GM21723 (cell line): ENCODE data around the gene MOCOS.

Experiments used
- ATAC-seq: cut with Tn5 transposase; IDR thresholded peaks from one replicate; pipeline ENCODE4 v1.9.1; 2021; ENCODE audit warnings: mild to moderate bottlenecking, moderate library complexity; ENCODE audit not compliant: unreplicated experiment

MOCOS gene

GRCh38 chr18:36262971-36263370 is 75.7 kb downstream of the MOCOS start:
- no peak for ATAC-seq

- no peak for ATAC-seq
These were observed 77.0 kb downstream of the MOCOS start for GRCh38 chr18:36264283-36264682.

GRCh38 chr18:36265015-36265414 is 77.7 kb downstream of the MOCOS start:
- ATAC-seq: no peak

GRCh38 chr18:36269157-36269556 is 81.9 kb downstream of the MOCOS start:
- ATAC-seq: no peak

GRCh38 chr18:36271153-36271552 is 83.9 kb downstream of the MOCOS start:
- ATAC-seq: no peak

GRCh38 chr18:36273347-36273746 is 86.0 kb downstream of the MOCOS start:
- no peak for ATAC-seq

- ATAC-seq: no peak
These were observed 86.9 kb downstream of the MOCOS start for GRCh38 chr18:36274083-36274715.

- no peak for ATAC-seq
These were observed 88.3 kb downstream of the MOCOS start for GRCh38 chr18:36275561-36275960.

- ATAC-seq: no peak
These were observed 91.7 kb downstream of the MOCOS start for GRCh38 chr18:36279001-36279400.

GRCh38 chr18:36281936-36282335 is 94.6 kb downstream of the MOCOS start:
- ATAC-seq: no peak

- ATAC-seq: no peak
These were observed 96.2 kb downstream of the MOCOS start for GRCh38 chr18:36283448-36283847.

- no peak for ATAC-seq
These were observed 97.0 kb downstream of the MOCOS start for GRCh38 chr18:36284268-36284667.

- ATAC-seq: no peak
These were observed 97.5 kb downstream of the MOCOS start for GRCh38 chr18:36284671-36285295.

GRCh38 chr18:36287653-36288052 is 100.4 kb downstream of the MOCOS start:
- no peak for ATAC-seq

- no peak for ATAC-seq
These were observed 101.4 kb downstream of the MOCOS start for GRCh38 chr18:36288689-36289088.

GRCh38 chr18:36294031-36294430 is 106.7 kb downstream of the MOCOS start:
- ATAC-seq: no peak

GRCh38 chr18:36295214-36295613 is 107.9 kb downstream of the MOCOS start:
- no peak for ATAC-seq

GRCh38 chr18:36295880-36296301 is 108.6 kb downstream of the MOCOS start:
- ATAC-seq: no peak

- ATAC-seq: peak; percentile 22
These were observed 109.5 kb downstream of the MOCOS start for GRCh38 chr18:36296650-36297416.

GRCh38 chr18:36297417-36298125 is 110.3 kb downstream of the MOCOS start, which contains the start of gene FHOD3:
Gene FHOD3 (plus strand): TSS chr18:36297713. CDS start chr18:36297836, 123 bp downstream.
- ATAC-seq: peak; percentile 69

GRCh38 chr18:36298126-36298741 is 110.9 kb downstream of the MOCOS start:
- ATAC-seq: no peak
